Stimulated activated naive CD4-positive, alpha-beta T cell (primary cell): ENCODE results near the gene MMP1.
"Not testable (repeated sequence)": the region's sequence is repeated elsewhere in the genome, so short reads cannot be mapped to it uniquely, and the experiment has no call there.

ENCODE experiments used
- DNase-seq, 6 experiments: peaks; one replicate each; lab custom pipeline; 2025; lab: John Stamatoyannopoulos, UW

The MMP1 gene

GRCh38 chr11:102760344-102761035 lies 37.5 kb downstream of the MMP1 start:
- no peak for DNase-seq

GRCh38 chr11:102757823-102758549 lies 40.0 kb downstream of the MMP1 start:
- no peak for DNase-seq

GRCh38 chr11:102753267-102753666 lies 44.7 kb downstream of the MMP1 start:
- no peak for DNase-seq

GRCh38 chr11:102751673-102752072 lies 46.3 kb downstream of the MMP1 start:
- no peak for DNase-seq

GRCh38 chr11:102749101-102749722 lies 48.7 kb downstream of the MMP1 start:
- DNase-seq, result no peak

- DNase-seq, result not testable (repeated sequence)
Observed at GRCh38 chr11:102746746-102747578, 51.0 kb downstream of the MMP1 start.
